ENCODE results near the gene KIAA0753. TPM values are rescaled to one million over a fixed set of nuclear protein-coding genes. Genes with fewer than 3 reads are reported as not detected.

Gene KIAA0753
- total and polyA plus RNA-seq, 2 of the 8 experiments (the other 6 are each of a cell fraction or from before 2014, with no cell fraction given): 5.0 to 27.1 TPM

GRCh38 chr17:6574687-6575595 is 65.6 kb downstream of the KIAA0753 start:
- no peaks in the 10 kb centered on the region; the same call in 1 of the 2 replicates for H3K79me1 ChIP-seq (ENCODE audit: low read depth, low read length)
- no peaks in the 10 kb centered on the region for H3K23me2 ChIP-seq (ENCODE audit: low read depth, low read length)
- no peak overlapping the region for H3K4ac ChIP-seq (replicated peaks; ENCODE audit: insufficient read length, low read depth, low read length)
- no peak overlapping the region for H2BK20ac ChIP-seq (ENCODE audit: low read length)
- no peak overlapping the region for H2BK5ac ChIP-seq (ENCODE audit: low read depth, low read length)
- H3K9ac ChIP-seq (replicated peaks in 1 of 4; ENCODE audit: extremely low read depth in 1 of 4, low read depth in 3 of 4, low read length in 3 of 4): no peak overlapping the region; a peak in 1 of 7 replicates
- H3K14ac ChIP-seq (ENCODE audit: insufficient read length): no peak overlapping the region
- H4K8ac ChIP-seq (ENCODE audit: extremely low read depth, insufficient read depth, low read length): no peak overlapping the region
- ChIA-PET CTCF (ENCODE audit: partially characterized antibody) (interaction anchor here (0.9 to 1.4 kb wide), 3 partner anchors 22 to 77 kb away, joined by 3 read pairs; no protein-coding TSS in a partner anchor), POLR2A (ENCODE audit: partially characterized antibody) (interaction anchor here (0.7 to 1.2 kb wide), 2 partner anchors 25 to 79 kb away, joined by 3 read pairs; no protein-coding TSS in a partner anchor)
- H3K56ac ChIP-seq (replicated peaks; ENCODE audit: insufficient read length, low read depth, low read length): no peak overlapping the region
- peak in 1 of 2 experiments; percentile 52 for DNase-seq (ENCODE audit: low read depth in 1 of 2, low spot score in 2 of 2)
- H4K20me1 ChIP-seq (replicated peaks in 1 of 2; ENCODE audit: control insufficient read depth in 1 of 2, insufficient read depth in 2 of 2, low read length in 2 of 2): no peaks in the 10 kb centered on the region
- H3K4me3 ChIP-seq (ENCODE audit: extremely low read depth in 1 of 4, insufficient read depth in 2 of 4, low read depth in 3 of 4, low read length in 4 of 4): no peak overlapping the region
- H4K5ac ChIP-seq (ENCODE audit: insufficient read length, low read depth, low read length): no peak overlapping the region
- no peak overlapping the region for H2AFZ ChIP-seq (ENCODE audit: low read length)
- H2BK12ac ChIP-seq (ENCODE audit: low read depth, low read length): no peak overlapping the region
- H3K4me2 ChIP-seq (ENCODE audit: insufficient read depth in 1 of 2, low read depth in 2 of 2, low read length in 2 of 2): no peak overlapping the region
- 86% methylated on average over 23 of the region's 23 CpGs; no CpG with 5 or more reads in 1 of the 2 experiments for WGBS, 2 experiments (ENCODE audit: extremely low coverage in 1 of 2, insufficient coverage in 1 of 2, insufficient read length in 1 of 2, insufficient replicate concordance in 2 of 2, low coverage in 1 of 2, low lambda C conversion rate in 2 of 2, missing lambda C conversion rate in 1 of 2)
- no peak overlapping the region for H3K18ac ChIP-seq (ENCODE audit: extremely low read depth, low read length)
- H2AK5ac ChIP-seq (ENCODE audit: low read depth, low read length): no peak overlapping the region
- H2BK120ac ChIP-seq (replicated peaks; ENCODE audit: low read depth, low read length): no peak overlapping the region
- H3K36me3 ChIP-seq (ENCODE audit: control insufficient read depth in 2 of 4, insufficient read depth in 4 of 4, low read length in 3 of 4): peaks cover 0 to 9% (median 2%) of the 10 kb centered on the region in 4 experiments; a peak in 2 of 8 replicates
- no peak for FAIRE-seq
- no peak overlapping the region for H4K91ac ChIP-seq (replicated peaks; ENCODE audit: insufficient read length, low read length)
- no peaks in the 10 kb centered on the region for H3K9me3 ChIP-seq (ENCODE audit: insufficient read depth in 2 of 2, low read depth in 1 of 2, low read length in 1 of 2)
- no peak overlapping the region for H3K27ac ChIP-seq (ENCODE audit: low read depth, low read length)
- H3K23ac ChIP-seq (ENCODE audit: insufficient read length): no peak overlapping the region
- no peaks in the 10 kb centered on the region for H3K79me2 ChIP-seq (ENCODE audit: control insufficient read depth in 1 of 2, insufficient read depth in 2 of 2, low read length in 2 of 2)
- peaks cover 0 to 10% (median 4%) of the 10 kb centered on the region in 4 experiments; a peak in 4 of 7 replicates for H3K4me1 ChIP-seq (replicated peaks in 1 of 4; ENCODE audit: control insufficient read depth in 3 of 4, insufficient read depth in 4 of 4, low read length in 3 of 4)
- H3K27me3 ChIP-seq (replicated peaks in 1 of 4; ENCODE audit: control insufficient read depth in 3 of 4, extremely low read depth in 1 of 4, insufficient read depth in 3 of 4, low read length in 3 of 4): no peaks in the 10 kb centered on the region
- no peak overlapping the region for H2BK15ac ChIP-seq (ENCODE audit: low read length)
- TF ChIP-seq TEAD4 (IDR thresholded peaks at IDR 0.05; ENCODE audit: low read depth, low read length) (0 out of 2 replicates have a peak, but pooled peaks have one; percentile 24), CTCF (IDR thresholded peaks at IDR 0.05; ENCODE audit: control extremely low read depth in 1 of 3, insufficient read depth in 1 of 3, low read depth in 1 of 3, low read length in 3 of 3) (peak in 2 of 3 experiments; percentile 2 to 31; a peak in 2 of 4 replicates), RAD21 (IDR thresholded peaks at IDR 0.05 in 1 of 2, conservative IDR thresholded peaks at IDR 0.05 in 1 of 2; ENCODE audit: low read depth in 2 of 2, low read length in 2 of 2) (peak in 1 of 2 experiments; percentile 44; a peak in 2 of 4 replicates), SIRT6 (IDR thresholded peaks at IDR 0.05; ENCODE audit: low read length) (no peak), TCF12 (IDR thresholded peaks at IDR 0.05; ENCODE audit: low read depth, low read length) (no peak)
- TF ChIP-seq, protein P1, sequence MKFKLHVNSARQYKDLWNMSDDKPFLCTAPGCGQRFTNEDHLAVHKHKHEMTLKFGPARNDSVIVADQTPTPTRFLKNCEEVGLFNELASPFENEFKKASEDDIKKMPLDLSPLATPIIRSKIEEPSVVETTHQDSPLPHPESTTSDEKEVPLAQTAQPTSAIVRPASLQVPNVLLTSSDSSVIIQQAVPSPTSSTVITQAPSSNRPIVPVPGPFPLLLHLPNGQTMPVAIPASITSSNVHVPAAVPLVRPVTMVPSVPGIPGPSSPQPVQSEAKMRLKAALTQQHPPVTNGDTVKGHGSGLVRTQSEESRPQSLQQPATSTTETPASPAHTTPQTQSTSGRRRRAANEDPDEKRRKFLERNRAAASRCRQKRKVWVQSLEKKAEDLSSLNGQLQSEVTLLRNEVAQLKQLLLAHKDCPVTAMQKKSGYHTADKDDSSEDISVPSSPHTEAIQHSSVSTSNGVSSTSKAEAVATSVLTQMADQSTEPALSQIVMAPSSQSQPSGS (IDR thresholded peaks at IDR 0.05; ENCODE audit: low read length): no peak
